Measurements from ENCODE around the gene PREB. TPM values are rescaled to one million over a fixed set of nuclear protein-coding genes. Genes with fewer than 3 reads are reported as not detected.

PREB gene
- polyA plus RNA-seq, 4 donors, result 44.2 to 58.7 (median 47.3) TPM

GRCh38 chr2:27083410-27084296, 50.8 kb downstream of the PREB start:
- DNase-seq (ENCODE audit: low read depth in 4 of 4, low spot score in 3 of 4), result no peak

- no peak for DNase-seq (ENCODE audit: low read depth in 4 of 4, low spot score in 3 of 4)
Measured at GRCh38 chr2:27082773-27083409, 51.5 kb downstream of the PREB start.

GRCh38 chr2:27081984-27082772, 52.3 kb downstream of the PREB start:
- DNase-seq (ENCODE audit: low read depth in 4 of 4, low spot score in 3 of 4), result no peak

Other genes with a start within 250 kb of the PREB start
- gene MAPRE3, start 164.0 kb downstream of the PREB start, polyA plus RNA-seq (ENCODE audit: insufficient read length in 4 of 4), result 10 to 100 TPM; 10.2 to 17.8 (median 13.1) TPM
- 10 to 100 TPM; 56.9 to 90.7 (median 71.4) TPM for gene TMEM214, start 101.7 kb downstream of the PREB start, polyA plus RNA-seq (ENCODE audit: insufficient read length in 4 of 4)
- 10 to 100 TPM; 30.8 to 66.8 (median 61.1) TPM for gene AGBL5, start 83.0 kb downstream of the PREB start, polyA plus RNA-seq (ENCODE audit: insufficient read length in 4 of 4)
- gene OST4, start 63.0 kb downstream of the PREB start, polyA plus RNA-seq (ENCODE audit: insufficient read length in 4 of 4), result 100 to 1,000 TPM; 212 to 268 (median 247) TPM
- gene EMILIN1, start 56.0 kb downstream of the PREB start, polyA plus RNA-seq (ENCODE audit: insufficient read length in 4 of 4), result 100 to 1,000 TPM in 2 of 4 donors, 10 to 100 TPM in 2; 67.1 to 206 (median 91.1) TPM
- 10 to 100 TPM in 3 of 4 donors, 1 to 10 TPM in 1; 6.0 to 52.3 (median 36.3) TPM for gene KHK, start 47.9 kb downstream of the PREB start, polyA plus RNA-seq (ENCODE audit: insufficient read length in 4 of 4)
- 10 to 100 TPM in 1 of 4 donors, 1 to 10 TPM in 3; 4.4 to 10.5 (median 5.8) TPM for gene CGREF1, start 15.5 kb downstream of the PREB start, polyA plus RNA-seq (ENCODE audit: insufficient read length in 4 of 4)
- gene ABHD1, start 10.8 kb downstream of the PREB start, polyA plus RNA-seq (ENCODE audit: insufficient read length in 4 of 4), result 1 to 10 TPM in 2 of 4 donors, under 1 TPM in 2; 0.46 to 1.5 (median 0.95) TPM
- not detected for gene PRR30, start 4.8 kb upstream of the PREB start, polyA plus RNA-seq (ENCODE audit: insufficient read length in 4 of 4)
- 1 to 10 TPM in 1 of 4 donors, under 1 TPM in 3; 0.59 to 3.2 (median 0.75) TPM for gene TCF23, start 14.4 kb upstream of the PREB start, polyA plus RNA-seq (ENCODE audit: insufficient read length in 4 of 4)
- gene ATRAID, start 77.4 kb upstream of the PREB start, polyA plus RNA-seq (ENCODE audit: insufficient read length in 4 of 4), result 100 to 1,000 TPM; 142 to 162 (median 153) TPM
- gene SLC5A6, start 77.6 kb upstream of the PREB start, polyA plus RNA-seq (ENCODE audit: insufficient read length in 4 of 4), result 10 to 100 TPM; 19.9 to 48.4 (median 35.2) TPM
- 10 to 100 TPM; 33.7 to 61.4 (median 43.1) TPM for gene CAD, start 82.7 kb upstream of the PREB start, polyA plus RNA-seq (ENCODE audit: insufficient read length in 4 of 4)
- 1 to 10 TPM in 3 of 4 donors, under 1 TPM in 1; 0.98 to 8.7 (median 5.3) TPM for gene SLC30A3, start 128.4 kb upstream of the PREB start, polyA plus RNA-seq (ENCODE audit: insufficient read length in 4 of 4)
- 1 to 10 TPM in 1 of 4 donors, under 1 TPM in 3; 0.18 to 1.7 (median 0.46) TPM for gene DNAJC5G, start 140.8 kb upstream of the PREB start, polyA plus RNA-seq (ENCODE audit: insufficient read length in 4 of 4)
- 1 to 10 TPM in 3 of 4 donors, under 1 TPM in 1; 0.07 to 6.4 (median 3.9) TPM for gene TRIM54, start 147.8 kb upstream of the PREB start, polyA plus RNA-seq (ENCODE audit: insufficient read length in 4 of 4)
- 1 to 10 TPM in 2 of 4 donors, under 1 TPM in 2; 0.53 to 1.3 (median 0.88) TPM for gene UCN, start 173.8 kb upstream of the PREB start, polyA plus RNA-seq (ENCODE audit: insufficient read length in 4 of 4)
- 10 to 100 TPM; 72.0 to 89.4 (median 81.4) TPM for gene MPV17, start 188.5 kb upstream of the PREB start, polyA plus RNA-seq (ENCODE audit: insufficient read length in 4 of 4)
- 10 to 100 TPM; 50.5 to 77.6 (median 70.3) TPM for gene GTF3C2, start 222.1 kb upstream of the PREB start, polyA plus RNA-seq (ENCODE audit: insufficient read length in 4 of 4)
- 10 to 100 TPM; 37.5 to 59.3 (median 48.2) TPM for gene EIF2B4, start 235.7 kb upstream of the PREB start, polyA plus RNA-seq (ENCODE audit: insufficient read length in 4 of 4)
- gene SNX17, start 236.0 kb upstream of the PREB start, polyA plus RNA-seq (ENCODE audit: insufficient read length in 4 of 4), result 100 to 1,000 TPM in 3 of 4 donors, 10 to 100 TPM in 1; 92.7 to 112 (median 102) TPM
- gene ZNF513, start 246.1 kb upstream of the PREB start, polyA plus RNA-seq (ENCODE audit: insufficient read length in 4 of 4), result 10 to 100 TPM; 13.3 to 22.4 (median 15.2) TPM